ENCODE measurements around the gene LCN1.
"Not testable (repeated sequence)": the region's sequence is repeated elsewhere in the genome, so short reads cannot be mapped to it uniquely, and the experiment has no call there.

LCN1 gene

DNA sequence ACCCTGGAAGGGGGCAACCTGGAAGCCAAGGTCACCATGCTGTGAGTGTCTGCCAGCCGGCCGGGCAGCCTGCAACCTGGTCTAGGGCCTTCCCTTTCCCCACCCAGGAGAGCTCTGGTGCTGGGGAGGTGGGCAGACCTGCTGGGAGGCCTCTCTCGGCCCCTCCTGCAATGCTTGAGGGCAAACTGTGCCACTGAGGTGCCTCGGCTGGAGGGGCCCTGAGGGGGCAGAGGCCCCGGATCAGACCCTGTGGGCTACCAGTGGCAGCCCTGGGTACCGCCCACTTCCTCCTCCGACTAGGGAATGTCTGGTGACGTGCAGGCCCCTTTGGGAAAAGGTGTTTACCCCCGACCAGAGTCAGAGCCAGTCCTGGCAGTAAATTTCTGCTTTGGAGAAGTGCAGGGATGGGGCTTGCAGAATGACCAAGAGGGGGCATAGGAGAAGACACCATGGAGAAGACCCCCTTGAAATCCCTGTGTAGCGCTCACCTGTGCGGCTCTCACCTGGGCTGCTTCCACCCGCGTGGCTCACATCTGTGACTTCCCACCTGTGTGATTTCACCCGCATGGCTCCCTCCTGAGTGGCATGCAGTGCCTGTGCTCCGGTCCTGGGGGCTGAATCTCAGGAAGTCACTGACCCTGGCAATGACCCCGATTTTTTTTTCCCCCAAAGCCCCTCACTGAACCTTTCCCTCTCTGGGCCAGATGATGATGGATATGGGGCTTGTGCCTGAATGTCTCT, 1.1 kb downstream of the LCN1 start:
- DNase-seq (ENCODE audit: low spot score): no peak

DNA sequence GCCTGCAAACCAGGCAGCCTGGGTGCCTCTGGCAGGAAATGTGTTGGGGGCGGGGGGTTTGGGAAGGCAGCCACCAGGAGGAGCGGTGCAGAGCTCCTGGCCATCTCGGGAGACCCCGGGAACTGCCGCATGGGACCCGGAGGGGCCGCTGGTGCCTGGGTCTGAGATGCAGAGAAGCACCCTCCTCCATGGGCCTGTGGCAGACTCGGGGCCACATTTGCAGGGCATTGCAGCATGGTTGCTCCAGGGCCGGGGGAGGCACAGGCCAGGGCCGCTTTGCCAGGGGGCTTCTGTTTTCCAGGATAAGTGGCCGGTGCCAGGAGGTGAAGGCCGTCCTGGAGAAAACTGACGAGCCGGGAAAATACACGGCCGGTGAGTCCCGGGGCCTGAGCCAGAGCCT, 1.7 kb downstream of the LCN1 start:
- no peak for DNase-seq (ENCODE audit: low spot score)

- DNase-seq (ENCODE audit: low spot score): no peak
These were observed 2.4 kb downstream of the LCN1 start for GRCh38 chr9:135523521-135524129.

GRCh38 chr9:135524130-135524861, 3.1 kb downstream of the LCN1 start:
- DNase-seq (ENCODE audit: low spot score): no peak

DNA sequence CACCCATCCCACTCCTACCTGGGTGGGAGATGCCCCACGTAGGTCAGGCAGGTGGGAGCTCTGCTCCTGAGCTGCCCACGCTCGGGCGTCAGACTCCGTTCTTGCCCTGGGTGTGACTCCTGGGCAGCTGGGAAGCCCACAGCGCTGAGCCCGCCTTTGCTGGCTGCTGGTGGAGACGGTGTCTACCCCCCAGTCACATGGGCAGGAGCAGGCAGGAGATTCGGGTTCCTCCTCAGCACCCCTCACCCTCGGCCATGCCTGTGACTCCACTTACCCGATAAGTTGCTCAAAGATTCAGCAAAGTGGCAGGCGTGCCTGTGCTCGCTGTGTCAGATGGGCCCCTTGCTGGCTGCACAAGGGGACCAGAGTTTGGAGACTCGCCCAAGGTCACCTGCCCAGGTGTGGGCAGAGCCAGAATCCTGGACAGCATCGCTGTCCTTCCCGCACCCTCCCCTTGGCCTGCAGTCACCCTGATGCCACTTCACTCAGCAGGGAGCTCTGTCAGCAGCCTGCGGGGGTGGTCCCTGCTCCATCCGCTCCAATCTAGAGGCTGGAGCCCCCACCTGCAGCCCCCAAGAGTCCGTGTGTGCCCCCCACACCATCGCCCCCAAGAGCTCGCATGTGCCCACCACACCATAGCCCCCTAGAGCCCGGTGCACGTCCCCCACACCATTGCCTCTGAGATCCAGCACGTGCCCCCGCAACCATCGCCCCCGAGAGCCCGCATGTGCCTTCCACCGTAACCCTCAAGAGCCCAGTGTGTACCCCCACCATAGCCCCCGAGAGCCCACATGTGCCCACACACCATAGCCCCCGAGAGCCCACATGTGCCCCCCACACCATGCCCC, 4.2 kb downstream of the LCN1 start:
- DNase-seq (ENCODE audit: low spot score): no peak

DNA sequence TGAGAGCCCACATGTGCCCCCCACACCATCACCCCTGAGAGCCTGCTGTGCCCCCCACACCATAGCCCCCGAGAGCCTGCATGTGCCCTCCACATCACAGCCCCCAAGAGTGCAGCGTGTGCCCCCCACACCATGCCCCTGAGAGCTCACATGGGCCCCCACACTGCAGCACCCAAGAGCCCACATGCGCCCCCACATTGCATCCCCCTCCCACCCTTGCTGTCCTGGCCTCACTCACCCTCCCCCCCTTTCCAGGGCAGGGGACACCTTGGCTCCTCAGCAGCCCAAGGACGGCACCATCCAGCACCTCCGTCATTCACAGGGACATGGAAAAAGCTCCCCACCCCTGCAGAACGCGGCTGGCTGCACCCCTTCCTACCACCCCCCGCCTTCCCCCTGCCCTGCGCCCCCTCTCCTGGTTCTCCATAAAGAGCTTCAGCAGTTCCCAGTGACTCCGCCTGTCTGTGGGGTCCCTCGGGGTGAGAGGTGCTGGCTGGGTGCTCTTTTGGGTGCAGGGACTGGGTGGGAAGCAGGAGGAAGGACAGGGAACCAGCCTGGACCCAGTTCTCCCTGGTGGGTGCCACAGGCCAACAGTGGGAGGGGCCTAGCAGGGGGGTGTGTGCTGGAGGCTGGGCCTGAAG, 5.0 kb downstream of the LCN1 start:
- DNase-seq (ENCODE audit: low spot score): no peak

GRCh38 chr9:135526730-135527571, 5.7 kb downstream of the LCN1 start:
- no peak for DNase-seq (ENCODE audit: low spot score)

DNA sequence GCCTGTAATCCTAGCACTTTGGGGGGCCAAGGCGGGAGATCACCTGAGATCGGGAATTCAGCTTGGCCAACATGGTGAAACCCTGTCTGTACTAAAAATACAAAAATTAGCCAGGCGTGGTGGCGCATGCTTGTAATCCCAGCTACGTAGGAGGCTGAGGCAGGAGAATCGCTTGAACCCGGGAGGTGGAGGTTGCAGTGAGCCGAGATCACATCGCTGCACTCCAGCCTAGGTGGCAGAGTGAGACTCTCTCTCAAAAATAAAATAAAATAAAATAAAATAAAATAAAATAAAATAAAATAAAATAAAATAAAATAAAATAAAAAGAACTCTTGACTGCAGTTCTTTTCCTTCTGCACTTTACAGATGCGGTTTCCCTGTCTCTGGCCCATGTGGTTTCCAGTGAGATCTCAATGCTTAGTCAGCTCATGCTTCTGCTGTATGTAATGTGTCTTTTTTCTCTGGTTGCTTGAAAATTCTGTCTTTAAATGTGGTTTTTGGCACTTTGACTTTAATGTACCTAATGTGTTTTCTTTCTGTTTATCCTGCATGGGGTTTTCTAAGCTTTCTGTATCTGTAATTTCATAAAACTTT, 7.7 kb downstream of the LCN1 start:
- not testable (repeated sequence) for DNase-seq (ENCODE audit: low spot score)

- no peak for DNase-seq (ENCODE audit: low spot score)
These were observed 8.9 kb downstream of the LCN1 start for GRCh38 chr9:135530146-135530545.

DNA sequence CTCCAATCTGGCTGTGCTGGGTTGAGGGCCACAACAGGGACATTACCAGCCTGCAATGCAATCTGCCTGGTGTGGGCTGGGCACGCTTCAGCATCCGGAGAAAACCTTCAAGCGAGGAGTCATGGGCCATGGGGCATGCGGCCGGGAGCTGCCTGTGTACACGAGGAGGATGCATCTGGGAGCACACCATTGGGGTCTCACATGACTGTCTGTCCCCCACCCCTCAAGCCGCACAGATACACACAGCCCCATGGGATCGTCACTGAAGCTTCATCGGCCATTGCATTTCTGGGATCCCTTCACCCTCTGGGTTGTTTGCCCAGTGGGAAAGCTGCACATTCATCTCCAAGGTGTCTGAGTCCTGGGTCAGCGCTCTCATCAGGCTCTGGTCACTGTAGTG, 9.9 kb downstream of the LCN1 start:
- no peak for DNase-seq (ENCODE audit: low spot score)

- DNase-seq (ENCODE audit: low spot score): no peak
These were observed 11.9 kb downstream of the LCN1 start for GRCh38 chr9:135533113-135533512.

DNA sequence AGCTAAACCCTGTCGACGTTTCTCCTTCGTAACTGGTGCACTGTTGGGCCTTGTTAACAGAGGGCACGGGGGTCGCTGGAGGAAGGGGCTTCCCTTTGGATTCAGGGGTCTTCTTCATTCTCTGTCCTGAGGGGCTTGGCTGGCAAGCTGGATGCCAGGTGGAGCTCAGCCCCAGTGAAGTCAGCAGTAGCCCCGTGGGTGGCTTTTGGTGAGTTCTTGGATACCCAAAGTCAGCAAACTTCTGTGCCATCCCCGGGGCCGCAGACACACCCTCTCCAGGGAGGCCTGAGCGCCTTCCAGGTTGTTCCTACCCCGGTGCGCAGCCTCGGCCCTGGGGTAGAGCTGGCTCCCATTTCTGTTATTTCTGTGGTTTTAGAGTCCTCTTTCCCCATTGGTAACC, 12.4 kb downstream of the LCN1 start:
- DNase-seq (ENCODE audit: low spot score): no peak

- not testable (repeated sequence) for DNase-seq (ENCODE audit: low spot score)
These were observed 13.0 kb downstream of the LCN1 start for GRCh38 chr9:135534192-135534711.

DNA sequence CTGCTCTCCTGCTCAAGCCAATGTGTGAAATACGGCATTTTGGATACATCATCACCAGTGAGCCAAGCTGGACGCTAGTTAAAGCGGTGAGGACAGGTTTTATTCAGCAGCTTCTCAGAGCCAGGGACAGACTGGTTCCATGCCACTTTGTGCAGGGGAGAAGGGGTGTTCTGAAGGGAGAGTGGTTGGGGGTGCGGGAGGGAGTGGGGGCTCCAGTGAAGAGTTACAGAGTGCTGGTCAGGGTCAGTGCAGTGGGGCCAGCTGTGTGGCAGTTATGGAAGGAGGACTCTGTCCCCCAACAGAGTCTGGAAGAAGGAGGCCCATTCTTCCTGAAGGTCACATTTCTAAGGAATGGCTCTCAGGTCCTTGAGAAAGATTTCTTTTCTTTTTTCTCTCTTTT, 13.6 kb downstream of the LCN1 start:
- not testable (repeated sequence) for DNase-seq (ENCODE audit: low spot score)

DNA sequence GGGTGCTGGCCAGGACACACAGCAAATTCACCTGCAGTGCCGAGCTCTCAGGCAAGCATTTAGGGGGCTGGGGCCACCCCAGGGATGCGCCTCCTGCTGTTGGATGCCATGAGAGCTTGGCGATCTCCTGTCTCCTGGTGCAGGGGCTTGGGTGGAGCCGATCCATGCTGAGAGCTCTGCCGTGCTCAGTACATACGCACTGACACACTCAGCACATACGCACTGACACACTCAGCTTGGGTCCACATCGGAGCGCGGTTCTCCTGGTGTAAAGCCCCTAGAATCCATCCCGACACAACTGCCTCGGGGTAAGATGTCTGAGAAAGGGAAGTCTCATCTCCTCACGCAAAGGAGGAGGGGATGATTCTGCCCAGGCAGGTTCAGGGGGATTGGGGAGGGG, 14.4 kb downstream of the LCN1 start:
- DNase-seq (ENCODE audit: low spot score): not testable (repeated sequence)

DNA sequence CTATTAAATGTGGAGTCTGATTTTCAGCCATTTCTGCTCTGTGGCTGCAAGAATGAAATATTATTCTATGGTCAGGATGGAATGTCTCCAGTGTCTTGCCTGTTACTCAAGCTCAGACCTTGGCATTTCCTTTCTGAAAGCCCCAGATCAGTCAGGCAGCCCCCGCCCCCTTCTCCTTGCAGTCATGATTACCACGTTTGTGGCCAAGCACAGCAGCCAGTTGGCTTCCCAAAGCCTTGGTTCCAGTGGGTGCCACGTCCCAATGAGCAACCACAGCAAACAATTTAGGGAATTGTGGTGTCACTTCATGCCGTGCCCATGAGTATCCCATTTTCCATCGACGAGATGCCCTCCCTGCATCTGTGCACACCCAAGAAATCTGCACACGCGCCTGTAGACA, 15.0 kb downstream of the LCN1 start:
- DNase-seq (ENCODE audit: low spot score): no peak

DNA sequence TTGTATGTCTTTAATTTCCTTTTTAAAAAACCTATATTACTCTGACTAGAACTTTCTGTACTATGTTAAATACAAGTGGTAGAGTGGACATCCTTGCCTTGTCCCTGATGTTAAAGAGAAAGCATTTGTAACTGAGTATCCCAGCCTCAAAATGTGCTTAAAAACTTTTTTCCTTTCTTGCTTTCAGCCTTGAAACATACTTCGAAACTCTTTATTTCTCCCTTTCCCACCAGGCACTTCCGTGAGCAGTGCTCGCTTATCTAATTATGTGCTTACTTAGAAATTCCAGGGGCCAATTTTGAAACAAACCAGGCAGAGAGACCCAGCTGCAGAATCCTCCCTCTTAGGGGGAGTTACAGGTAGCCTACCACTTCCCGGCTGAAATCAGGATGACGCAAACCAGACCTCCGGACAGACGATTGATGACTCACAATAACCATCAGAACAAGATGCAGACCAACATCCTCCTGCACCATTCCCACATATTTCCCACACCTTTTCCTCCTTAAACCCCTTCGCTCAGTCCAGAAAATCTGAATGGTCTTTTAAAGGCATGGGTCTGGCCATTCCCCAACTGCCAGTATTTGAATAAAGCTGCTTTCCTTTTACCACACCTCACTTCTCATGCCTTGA, 22.1 kb downstream of the LCN1 start:
- not testable (repeated sequence) for DNase-seq (ENCODE audit: low spot score)

DNA sequence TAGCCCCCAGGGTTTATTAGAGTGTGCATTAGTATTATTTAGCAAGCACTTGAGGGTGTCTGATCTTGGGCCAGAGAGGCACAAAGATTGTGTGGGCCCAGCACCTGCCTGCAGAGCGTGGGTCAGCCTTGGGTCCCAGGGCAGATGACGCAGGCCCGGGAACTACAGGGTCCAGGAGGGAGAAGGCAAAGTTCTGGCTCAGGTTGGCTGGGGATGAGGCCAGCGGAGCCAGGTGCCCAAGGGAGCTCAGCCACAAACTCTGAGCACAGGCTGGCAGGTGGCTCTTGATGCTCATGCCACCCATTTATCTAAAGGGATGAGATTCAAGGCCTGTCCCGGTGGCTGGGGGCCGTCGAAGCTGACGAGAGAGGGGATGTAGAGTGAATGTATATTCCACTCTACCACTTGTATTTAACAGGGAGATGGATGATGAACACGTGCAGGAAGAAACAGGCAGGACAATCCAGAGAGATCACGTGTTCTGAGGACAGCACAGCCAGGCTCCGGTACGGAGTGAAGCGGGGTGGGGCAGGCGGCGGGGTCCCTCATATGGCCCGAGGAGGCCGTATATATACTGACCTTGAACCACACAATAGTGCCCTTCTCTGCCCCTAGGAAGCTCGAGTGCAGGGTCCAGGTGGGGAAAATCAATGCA, 23.9 kb downstream of the LCN1 start:
- DNase-seq (ENCODE audit: low spot score): no peak

DNA sequence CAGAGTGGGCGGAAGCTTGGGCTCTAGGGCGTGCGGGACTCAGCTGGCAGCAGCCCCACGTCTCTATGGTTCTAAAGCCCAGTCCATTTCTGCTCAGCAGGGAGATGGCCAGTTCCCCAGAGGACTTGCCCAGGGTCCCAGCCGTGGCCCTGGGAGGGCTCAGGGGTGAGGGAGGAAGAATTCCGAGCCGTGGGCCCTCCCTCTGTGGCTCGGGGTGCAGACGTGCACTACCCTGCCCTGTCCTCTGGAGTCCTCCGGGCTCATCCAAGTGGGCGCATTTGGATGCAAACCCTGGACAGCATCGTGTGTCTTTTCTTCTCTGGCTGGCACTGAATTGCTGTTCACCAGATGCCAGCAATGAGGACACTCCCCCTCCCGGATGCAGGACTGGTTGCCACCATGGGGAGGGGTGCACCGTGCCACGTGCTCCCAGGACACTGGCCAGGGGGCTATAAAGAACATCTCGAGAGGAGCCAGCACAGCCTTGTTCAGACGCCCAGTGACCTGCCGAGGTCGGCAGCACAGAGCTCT, 24.5 kb downstream of the LCN1 start, which contains the start of gene OBP2A:
OBP2A (plus strand) TSS at position 481 of the 531 bp plus-strand sequence. CDS start 55 bp downstream, outside the sequence.
- not testable (repeated sequence) for DNase-seq (ENCODE audit: low spot score)

Data from CD4-positive, alpha-beta T cell treated with Interleukin-2 at 100 ng/mL for 4 hours (primary cell).